ENCODE results near the gene IL18BP. TPM values are rescaled to one million over a fixed set of nuclear protein-coding genes. Genes with fewer than 3 reads are reported as not detected.

Gene IL18BP
- total and polyA plus RNA-seq, 10 of the 15 experiments (the other 5 are each of a cell fraction or from before 2014, with no cell fraction given): 2.6 to 18.1 (median 10.7) TPM

GRCh38 chr11:72041364-72042063, 42.8 kb downstream of the IL18BP start:
- RAD21 ChIA-PET (ENCODE audit: unreplicated experiment): interaction anchor here (3.3 to 4.7 kb wide), 2 partner anchors 29 to 44 kb away, joined by 16 to 46 read pairs; no protein-coding TSS in a partner anchor
- TF ChIP-seq CHD4 (IDR thresholded peaks at IDR 0.05): no peak
- TF ChIP-seq MAX (IDR thresholded peaks at IDR 0.05; ENCODE audit: low read depth, low read length): no peak
- 0 out of 2 replicates have a peak, but pooled peaks have one; percentile 22 for TF ChIP-seq TCF12 (IDR thresholded peaks at IDR 0.05; ENCODE audit: low read depth, low read length)
- TF ChIP-seq ZNF217 (IDR thresholded peaks at IDR 0.05): no peak
- no peak for TF ChIP-seq RAD51 (IDR thresholded peaks at IDR 0.05)
- no peak for TF ChIP-seq ATF3 (IDR thresholded peaks at IDR 0.05; ENCODE audit: borderline replicate concordance, extremely low read depth, low read depth, low read length)
- no peak for TF ChIP-seq KDM1A (IDR thresholded peaks at IDR 0.05; ENCODE audit: borderline replicate concordance)
- TF ChIP-seq ZNF592 (IDR thresholded peaks at IDR 0.05): no peak
- no peak; the same call in 1 of the 2 replicates for TF ChIP-seq CREM (IDR thresholded peaks at IDR 0.05; ENCODE audit: low read depth)
- TF ChIP-seq YBX1 (IDR thresholded peaks at IDR 0.05): no peak
- no peak for TF ChIP-seq ZBTB33 (IDR thresholded peaks at IDR 0.05)
- TF ChIP-seq PAX5 (IDR thresholded peaks at IDR 0.05; ENCODE audit: borderline replicate concordance, low read depth, low read length): no peak
- no peak for TF ChIP-seq NKRF (conservative IDR thresholded peaks at IDR 0.05)

More at GRCh38 chr11:72041364-72042063, 42.8 kb downstream of the IL18BP start:
- Histone ChIP-seq H4K20me1 (ENCODE audit: control insufficient read depth, insufficient read depth) (no peaks in the 10 kb centered on the region), H3K4me3 (peak overlapping the region; percentile 65), H3K4me2 (ENCODE audit: control insufficient read depth, insufficient read depth) (peak overlapping the region; percentile 88), H3K79me2 (ENCODE audit: control insufficient read depth, insufficient read depth, low read length) (peaks cover 64% of the 10 kb centered on the region), H2AFZ (ENCODE audit: control insufficient read depth, low read depth, low read length) (peak overlapping the region; percentile 93), H3K27ac (ENCODE audit: control insufficient read depth, insufficient read depth) (peak overlapping the region; percentile 71), H3K9me3 (replicated peaks; ENCODE audit: control insufficient read depth, insufficient read depth, low read length) (no peaks in the 10 kb centered on the region), H3K4me1 (ENCODE audit: control insufficient read depth, insufficient read depth, low read length) (peaks cover 35% of the 10 kb centered on the region), H3K36me3 (ENCODE audit: control insufficient read depth in 2 of 2, insufficient read depth in 2 of 2, low read length in 1 of 2) (peaks cover 4 to 8% of the 10 kb centered on the region in 2 experiments), H3K27me3 (replicated peaks in 1 of 2; ENCODE audit: control insufficient read depth in 2 of 2, insufficient read depth in 2 of 2, low read length in 1 of 2) (no peaks in the 10 kb centered on the region), H3K9ac (ENCODE audit: control insufficient read depth, insufficient read depth, low read length) (peak overlapping the region; percentile 82)
- FAIRE-seq (peak; percentile 61), DNase-seq (ENCODE audit: low read depth, low spot score) (no peak), ATAC-seq (peak; percentile 69)
- BruUV-seq (replicated peaks): no TSS peak
- intact Hi-C loops (cut with micrococcal nuclease; ENCODE audit: unreplicated experiment): loop anchor here (2.0 kb wide), 1 partner anchor 39 kb away; the partner anchor contains the start of genes LRRC51 and NUMA1
- POLR2A ChIA-PET: interaction anchor here (1.2 to 3.9 kb wide), 4 partner anchors 9 to 71 kb away, joined by 3 to 15 read pairs (median 8); partner anchors contain the start of gene ANAPC15
- in situ Hi-C loops (cut with MboI): no loop called here
- CTCF ChIA-PET: interaction anchor here (1.3 to 4.4 kb wide), 8 partner anchors 9 to 390 kb away, joined by 4 to 33 read pairs (median 7); no protein-coding TSS in a partner anchor
- SMC1A ChIA-PET (ENCODE audit: uncharacterized antibody, unreplicated experiment): interaction anchor here (1.0 to 4.3 kb wide), 7 partner anchors 9 to 49 kb away, joined by 3 to 48 read pairs (median 10); no protein-coding TSS in a partner anchor
- 15% methylated on average over 23 of the region's 23 CpGs for WGBS (ENCODE audit: insufficient coverage, insufficient replicate concordance, low lambda C conversion rate, missing lambda C conversion rate)

Measured in GM12878 (cell line).